Measurements from ENCODE around the gene XPR1. TPM values are rescaled to one million over a fixed set of nuclear protein-coding genes. Genes with fewer than 3 reads are reported as not detected.

XPR1 gene
- total and polyA plus RNA-seq, 2 of the 8 experiments (the other 6 are each of a cell fraction or from before 2014, with no cell fraction given), result 28.6 to 43.9 TPM

DNA sequence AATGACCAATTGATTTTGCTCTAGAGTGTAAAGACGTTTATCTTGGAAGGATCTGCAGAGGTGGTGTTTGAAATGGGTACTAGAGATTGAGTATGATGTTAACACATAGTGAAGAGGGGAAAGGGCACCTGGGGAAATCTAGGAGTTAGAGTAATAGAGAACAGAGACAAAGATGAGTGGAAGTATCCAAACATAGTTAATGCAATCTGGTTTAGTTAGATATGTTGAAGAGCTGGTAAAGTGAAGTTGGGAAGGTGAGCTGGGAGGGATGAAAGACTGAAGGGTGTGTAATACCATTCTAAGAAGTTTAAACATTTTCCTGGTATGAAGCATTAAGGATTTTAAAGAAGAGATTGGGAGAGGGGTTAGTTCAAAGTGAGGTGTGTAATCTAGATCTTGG is 11.0 kb downstream of the XPR1 start:
- H3K4me1 ChIP-seq (replicated peaks in 1 of 4; ENCODE audit: control insufficient read depth in 3 of 4, insufficient read depth in 4 of 4, low read length in 3 of 4), result no peaks in the 10 kb centered on the region
- H3K18ac ChIP-seq (ENCODE audit: extremely low read depth, low read length), result no peak overlapping the region
- no peak overlapping the region for H3K14ac ChIP-seq (ENCODE audit: insufficient read length)
- no peak overlapping the region for H2BK120ac ChIP-seq (replicated peaks; ENCODE audit: low read depth, low read length)
- no peaks in the 10 kb centered on the region for H3K27me3 ChIP-seq (replicated peaks in 1 of 4; ENCODE audit: control insufficient read depth in 3 of 4, extremely low read depth in 1 of 4, insufficient read depth in 3 of 4, low read length in 3 of 4)
- no peak overlapping the region for H4K91ac ChIP-seq (replicated peaks; ENCODE audit: insufficient read length, low read length)
- H3K9me3 ChIP-seq (ENCODE audit: insufficient read depth in 2 of 2, low read depth in 1 of 2, low read length in 1 of 2), result peaks cover 0 to 4% of the 10 kb centered on the region in 2 experiments; a peak in 1 of 4 replicates
- H3K9ac ChIP-seq (replicated peaks in 1 of 4; ENCODE audit: extremely low read depth in 1 of 4, low read depth in 3 of 4, low read length in 3 of 4), result no peak overlapping the region
- no peak overlapping the region for H4K5ac ChIP-seq (ENCODE audit: insufficient read length, low read depth, low read length)
- H3K79me1 ChIP-seq (ENCODE audit: low read depth, low read length), result peaks cover 3% of the 10 kb centered on the region; the same call in 1 of the 2 replicates
- no peak overlapping the region for H4K8ac ChIP-seq (ENCODE audit: extremely low read depth, insufficient read depth, low read length)
- peaks cover 4 to 58% of the 10 kb centered on the region in 2 experiments; a peak in 2 of 4 replicates for H3K79me2 ChIP-seq (ENCODE audit: control insufficient read depth in 1 of 2, insufficient read depth in 2 of 2, low read length in 2 of 2)
- no peak overlapping the region for H2BK5ac ChIP-seq (ENCODE audit: low read depth, low read length)
- no peak overlapping the region for H3K4me2 ChIP-seq (ENCODE audit: insufficient read depth in 1 of 2, low read depth in 2 of 2, low read length in 2 of 2)
- no peak overlapping the region for H2BK15ac ChIP-seq (ENCODE audit: low read length)
- H4K20me1 ChIP-seq (replicated peaks in 1 of 2; ENCODE audit: control insufficient read depth in 1 of 2, insufficient read depth in 2 of 2, low read length in 2 of 2), result no peaks in the 10 kb centered on the region
- no peak overlapping the region for H3K23ac ChIP-seq (ENCODE audit: insufficient read length)
- POLR2A ChIA-PET (ENCODE audit: partially characterized antibody), result no interaction called here
- TF ChIP-seq BACH1 (IDR thresholded peaks at IDR 0.05; ENCODE audit: low read length) (no peak), CREB1 (IDR thresholded peaks at IDR 0.05) (no peak), PHF8 (conservative IDR thresholded peaks at IDR 0.05; ENCODE audit: low read depth, low read length) (no peak), FOSL1 (IDR thresholded peaks at IDR 0.05; ENCODE audit: insufficient read depth, low read depth, low read length) (no peak), TEAD4 (IDR thresholded peaks at IDR 0.05; ENCODE audit: low read depth, low read length) (no peak)
- TF ChIP-seq, protein P1, sequence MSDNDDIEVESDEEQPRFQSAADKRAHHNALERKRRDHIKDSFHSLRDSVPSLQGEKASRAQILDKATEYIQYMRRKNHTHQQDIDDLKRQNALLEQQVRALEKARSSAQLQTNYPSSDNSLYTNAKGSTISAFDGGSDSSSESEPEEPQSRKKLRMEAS (IDR thresholded peaks at IDR 0.05), result no peak
- WGBS, 2 experiments (ENCODE audit: extremely low coverage in 1 of 2, insufficient coverage in 1 of 2, insufficient read length in 1 of 2, insufficient replicate concordance in 2 of 2, low coverage in 1 of 2, low lambda C conversion rate in 2 of 2, missing lambda C conversion rate in 1 of 2), result 81% methylated on average over 1 of the region's 1 CpG; no CpG with 5 or more reads in 1 of the 2 experiments
- CTCF ChIA-PET (ENCODE audit: partially characterized antibody), result interaction anchor here (1.0 kb wide), 1 partner anchor 79 kb away, joined by 3 read pairs; no protein-coding TSS in a partner anchor
- no peak overlapping the region for H3K27ac ChIP-seq (ENCODE audit: low read depth, low read length)
- H3K4me3 ChIP-seq (ENCODE audit: extremely low read depth in 1 of 4, insufficient read depth in 2 of 4, low read depth in 3 of 4, low read length in 4 of 4), result no peak overlapping the region
- no peak overlapping the region for H2AFZ ChIP-seq (ENCODE audit: low read length)
- no peak overlapping the region for H2AK5ac ChIP-seq (ENCODE audit: low read depth, low read length)
- H3K4ac ChIP-seq (replicated peaks; ENCODE audit: insufficient read length, low read depth, low read length), result no peak overlapping the region
- DNase-seq (ENCODE audit: low read depth in 1 of 2, low spot score in 2 of 2), result no peak
- peaks cover 0 to 7% (median 0%) of the 10 kb centered on the region in 4 experiments; a peak in 2 of 8 replicates for H3K36me3 ChIP-seq (ENCODE audit: control insufficient read depth in 2 of 4, insufficient read depth in 4 of 4, low read length in 3 of 4)
- H3K23me2 ChIP-seq (ENCODE audit: low read depth, low read length), result no peaks in the 10 kb centered on the region
- H3K56ac ChIP-seq (replicated peaks; ENCODE audit: insufficient read length, low read depth, low read length), result no peak overlapping the region
- no peak overlapping the region for H2BK12ac ChIP-seq (ENCODE audit: low read depth, low read length)
- no peak for FAIRE-seq
- no peak overlapping the region for H2BK20ac ChIP-seq (ENCODE audit: low read length)

Measured in H1 (cell line).